A673 (cell line): ENCODE data around the gene GNAS-AS1.

Experiments
- EZH2 ChIP-seq: fragments of 200-600 bp; sonication (generic); IDR thresholded peaks from 2 replicates; pipeline ENCODE4 v1.6.1; 2017; ENCODE audit warnings: borderline replicate concordance, low read depth, mild to moderate bottlenecking, mixed read lengths, antibody characterized with exemption, low read length; ENCODE audit not compliant: poor library complexity, severe bottlenecking
- TF ChIP-seq, protein P1 (sequence below): fragments of 300-800, 200-600 bp; sonication (generic); conservative IDR thresholded peaks from 2 replicates; pipeline ENCODE4 v1.5.1; 2017; ENCODE audit warnings: low read depth, mild to moderate bottlenecking, antibody characterized with exemption, low read length, moderate library complexity, mixed read lengths

DNA sequence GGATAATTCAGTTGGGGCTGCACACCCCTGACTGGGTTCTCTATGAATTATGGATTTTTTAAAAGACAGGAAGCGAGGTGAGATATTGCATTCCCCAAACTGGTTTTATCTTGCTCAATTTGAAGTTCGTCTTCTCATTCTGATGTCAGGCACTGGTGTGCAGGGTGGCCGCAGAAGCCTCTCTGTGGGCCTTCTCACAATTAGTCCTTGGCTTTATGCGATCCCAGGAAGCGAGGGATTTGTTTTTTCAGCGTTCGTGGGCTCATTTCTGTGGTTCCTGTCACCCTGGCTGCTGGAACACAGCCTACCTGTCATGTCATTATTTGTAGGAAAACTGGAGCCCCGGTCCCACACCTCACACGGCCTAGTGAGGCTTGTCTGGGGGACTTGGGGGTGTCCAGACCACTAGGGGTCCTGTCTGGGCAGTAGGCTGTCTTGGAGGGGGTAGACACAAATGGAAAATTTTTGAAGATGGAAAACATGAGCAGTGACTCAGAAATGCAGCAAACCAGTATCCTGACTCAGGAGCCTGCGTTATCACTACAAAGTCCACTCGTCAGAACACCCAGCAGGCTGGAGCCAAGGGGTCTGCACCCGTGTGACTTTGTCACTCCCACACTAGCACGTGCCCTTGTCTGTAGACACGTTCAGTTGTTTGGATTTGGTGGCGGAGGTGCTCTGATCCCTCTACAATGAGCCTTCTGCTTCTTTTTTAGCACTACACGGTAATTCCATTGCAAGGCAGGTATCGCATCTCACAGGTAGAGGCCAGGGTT is 42.2 kb downstream of the GNAS-AS1 start:
- TF ChIP-seq, protein P1, sequence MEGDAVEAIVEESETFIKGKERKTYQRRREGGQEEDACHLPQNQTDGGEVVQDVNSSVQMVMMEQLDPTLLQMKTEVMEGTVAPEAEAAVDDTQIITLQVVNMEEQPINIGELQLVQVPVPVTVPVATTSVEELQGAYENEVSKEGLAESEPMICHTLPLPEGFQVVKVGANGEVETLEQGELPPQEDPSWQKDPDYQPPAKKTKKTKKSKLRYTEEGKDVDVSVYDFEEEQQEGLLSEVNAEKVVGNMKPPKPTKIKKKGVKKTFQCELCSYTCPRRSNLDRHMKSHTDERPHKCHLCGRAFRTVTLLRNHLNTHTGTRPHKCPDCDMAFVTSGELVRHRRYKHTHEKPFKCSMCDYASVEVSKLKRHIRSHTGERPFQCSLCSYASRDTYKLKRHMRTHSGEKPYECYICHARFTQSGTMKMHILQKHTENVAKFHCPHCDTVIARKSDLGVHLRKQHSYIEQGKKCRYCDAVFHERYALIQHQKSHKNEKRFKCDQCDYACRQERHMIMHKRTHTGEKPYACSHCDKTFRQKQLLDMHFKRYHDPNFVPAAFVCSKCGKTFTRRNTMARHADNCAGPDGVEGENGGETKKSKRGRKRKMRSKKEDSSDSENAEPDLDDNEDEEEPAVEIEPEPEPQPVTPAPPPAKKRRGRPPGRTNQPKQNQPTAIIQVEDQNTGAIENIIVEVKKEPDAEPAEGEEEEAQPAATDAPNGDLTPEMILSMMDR, result no peak
- no peak for TF ChIP-seq EZH2
